Left ventricle myocardium inferior (tissue), 1 donor: Measurements from ENCODE around the gene NFKB1. TPM values are rescaled to one million over a fixed set of nuclear protein-coding genes. Genes with fewer than 3 reads are reported as not detected.

Source experiments
- DNase-seq: peaks from one replicate; pipeline ENCODE4 v3.0.0-alpha.2; 2020
- H3K27ac ChIP-seq: fragments of 200-600 bp; replicated peaks from 2 replicates; pipeline ENCODE4 v1.8.0; 2021
- H3K27me3 ChIP-seq: fragments of 200-600 bp; 2 replicates; pipeline ENCODE4 v1.8.0; 2021; ENCODE audit warnings: low read depth
- H3K36me3 ChIP-seq: fragments of 200-600 bp; 2 replicates; pipeline ENCODE4 v1.8.0; 2021
- H3K4me1 ChIP-seq: fragments of 200-600 bp; 2 replicates; pipeline ENCODE4 v1.8.0; 2021
- H3K4me3 ChIP-seq: fragments of 200-600 bp; 2 replicates; pipeline ENCODE4 v1.8.0; 2021; ENCODE audit warnings: mild to moderate bottlenecking, moderate library complexity
- H3K9me3 ChIP-seq: fragments of 200-600 bp; replicated peaks from 2 replicates; pipeline ENCODE4 v1.8.0; 2021
- CTCF ChIP-seq: fragments of 200-600 bp; IDR thresholded peaks from 2 replicates; pipeline ENCODE4 v1.8.0; 2021; ENCODE audit warnings: antibody characterized with exemption, mild to moderate bottlenecking, borderline replicate concordance
- intact Hi-C: fragments of 100-400 bp; cut with micrococcal nuclease; formaldehyde crosslinking; loops from one replicate; pipeline ENCODE4 v1.11.0; 2022
- total RNA-seq: library from RNA; stranded (reverse); fragmentation: NEBNext Ultra II Directional; extraction: Animal tissue kit (Norgen Biotek cat#: 25700); gene quantifications from one replicate; pipeline ENCODE4 v1.2.1, GENCODE V29; 2021
- donor health status: DM: no; HTN: yes; CAD: no; lungs with severe emphysema.

The NFKB1 gene
- total RNA-seq, 1 donor from 2014 or later, result 18.0 TPM

GRCh38 chr4:102531462-102531861 lies 30.3 kb downstream of the NFKB1 start:
- TF ChIP-seq CTCF, result no peak
- Histone ChIP-seq H3K27ac (no peak overlapping the region), H3K9me3 (no peaks in the 10 kb centered on the region), H3K27me3 (no peaks in the 10 kb centered on the region), H3K36me3 (peaks cover 13% of the 10 kb centered on the region), H3K4me1 (peaks cover 21% of the 10 kb centered on the region), H3K4me3 (no peak overlapping the region)
- intact Hi-C loops, result no loop called here
- DNase-seq, result no peak

GRCh38 chr4:102533348-102533747 lies 32.2 kb downstream of the NFKB1 start:
- Histone ChIP-seq H3K27me3 (no peaks in the 10 kb centered on the region), H3K9me3 (no peaks in the 10 kb centered on the region), H3K4me1 (peaks cover 11% of the 10 kb centered on the region), H3K27ac (no peak overlapping the region), H3K4me3 (no peak overlapping the region), H3K36me3 (peaks cover 17% of the 10 kb centered on the region)
- intact Hi-C loops, result no loop called here
- TF ChIP-seq CTCF, result no peak
- DNase-seq, result no peak

GRCh38 chr4:102533904-102534303 lies 32.7 kb downstream of the NFKB1 start:
- H3K27me3 ChIP-seq, result no peaks in the 10 kb centered on the region
- H3K9me3 ChIP-seq, result no peaks in the 10 kb centered on the region
- peaks cover 5% of the 10 kb centered on the region for H3K4me1 ChIP-seq
- TF ChIP-seq CTCF, result no peak
- peaks cover 23% of the 10 kb centered on the region for H3K36me3 ChIP-seq
- H3K4me3 ChIP-seq, result no peak overlapping the region
- H3K27ac ChIP-seq, result no peak overlapping the region
- DNase-seq, result no peak
- intact Hi-C loops, result no loop called here

GRCh38 chr4:102534845-102535244 lies 33.7 kb downstream of the NFKB1 start:
- DNase-seq, result no peak
- no peaks in the 10 kb centered on the region for H3K27me3 ChIP-seq
- H3K27ac ChIP-seq, result no peak overlapping the region
- H3K4me1 ChIP-seq, result no peaks in the 10 kb centered on the region
- no peak for TF ChIP-seq CTCF
- H3K36me3 ChIP-seq, result peaks cover 23% of the 10 kb centered on the region
- no peak overlapping the region for H3K4me3 ChIP-seq
- H3K9me3 ChIP-seq, result no peaks in the 10 kb centered on the region
- intact Hi-C loops, result no loop called here

GRCh38 chr4:102535398-102536082 lies 34.4 kb downstream of the NFKB1 start:
- H3K4me1 ChIP-seq, result no peaks in the 10 kb centered on the region
- no peak overlapping the region for H3K27ac ChIP-seq
- TF ChIP-seq CTCF, result no peak
- no peak for DNase-seq
- H3K27me3 ChIP-seq, result no peaks in the 10 kb centered on the region
- H3K4me3 ChIP-seq, result no peak overlapping the region
- H3K9me3 ChIP-seq, result no peaks in the 10 kb centered on the region
- peaks cover 16% of the 10 kb centered on the region for H3K36me3 ChIP-seq
- intact Hi-C loops, result no loop called here

- Histone ChIP-seq H3K27ac (no peak overlapping the region), H3K36me3 (peaks cover 10% of the 10 kb centered on the region), H3K27me3 (no peaks in the 10 kb centered on the region), H3K9me3 (no peaks in the 10 kb centered on the region), H3K4me3 (no peak overlapping the region), H3K4me1 (peaks cover 4% of the 10 kb centered on the region)
- no peak for TF ChIP-seq CTCF
- intact Hi-C loops, result no loop called here
- DNase-seq, result no peak
Observed at GRCh38 chr4:102536768-102537167, 35.6 kb downstream of the NFKB1 start.
